ENCODE measurements around the gene TSKU.
A peak's percentile ranks its signal among the peaks of the same experiment; 100 is the strongest.

The TSKU gene

GRCh38 chr11:76794371-76795289 is 11.5 kb downstream of the TSKU start:
- DNase-seq = no peak
- Mint-ChIP-seq H3K36me3 (ENCODE audit: low read depth) (peaks cover 39% of the 10 kb centered on the region), H3K9me3 (peaks cover 32% of the 10 kb centered on the region), H3K4me3 (peak overlapping the region; percentile 28), H3K27ac (no peak overlapping the region), H3K27me3 (ENCODE audit: low read depth, poor library complexity) (no peaks in the 10 kb centered on the region), H3K4me1 (peaks cover 65% of the 10 kb centered on the region)
- TF ChIP-seq CTCF (IDR thresholded peaks at IDR 0.05) = no peak

GRCh38 chr11:76795290-76795935 is 12.3 kb downstream of the TSKU start:
- no peak for TF ChIP-seq CTCF (IDR thresholded peaks at IDR 0.05)
- Mint-ChIP-seq H3K27me3 (ENCODE audit: low read depth, poor library complexity) (peaks cover 3% of the 10 kb centered on the region), H3K4me3 (no peak overlapping the region), H3K4me1 (peaks cover 72% of the 10 kb centered on the region), H3K9me3 (peaks cover 29% of the 10 kb centered on the region), H3K27ac (no peak overlapping the region), H3K36me3 (ENCODE audit: low read depth) (peaks cover 31% of the 10 kb centered on the region)
- no peak for DNase-seq

- Mint-ChIP-seq H3K4me3 (no peak overlapping the region), H3K4me1 (peaks cover 72% of the 10 kb centered on the region), H3K9me3 (peaks cover 23% of the 10 kb centered on the region), H3K36me3 (ENCODE audit: low read depth) (peaks cover 25% of the 10 kb centered on the region), H3K27me3 (ENCODE audit: low read depth, poor library complexity) (peaks cover 3% of the 10 kb centered on the region), H3K27ac (no peak overlapping the region)
- TF ChIP-seq CTCF (IDR thresholded peaks at IDR 0.05) = no peak
- no peak for DNase-seq
Observed at GRCh38 chr11:76795936-76796441, 12.8 kb downstream of the TSKU start.

- peaks cover 77% of the 10 kb centered on the region for H3K4me1 Mint-ChIP-seq
Observed at GRCh38 chr11:76796511-76797198, 13.5 kb downstream of the TSKU start.

More at GRCh38 chr11:76796511-76797198, 13.5 kb downstream of the TSKU start:
- H3K27me3 Mint-ChIP-seq (ENCODE audit: low read depth, poor library complexity) = peaks cover 3% of the 10 kb centered on the region
- H3K4me3 Mint-ChIP-seq = no peak overlapping the region
- DNase-seq = no peak
- no peak overlapping the region for H3K27ac Mint-ChIP-seq
- H3K36me3 Mint-ChIP-seq (ENCODE audit: low read depth) = peaks cover 18% of the 10 kb centered on the region
- H3K9me3 Mint-ChIP-seq = peaks cover 16% of the 10 kb centered on the region
- TF ChIP-seq CTCF (IDR thresholded peaks at IDR 0.05) = no peak

All from nephron progenitor cell (in vitro differentiated cells).